Neuron (in vitro differentiated cells): Measurements from ENCODE around the gene GRAMD1B.

ENCODE experiments used
- H2AFZ ChIP-seq: one replicate; pipeline ENCODE4 v1.6.1; 2013; ENCODE audit warnings: low read depth, mild to moderate bottlenecking, inconsistent platforms, low read length, moderate library complexity
- H3K27me3 ChIP-seq: one replicate; pipeline ENCODE4 v1.6.1; 2013; ENCODE audit warnings: low read length; ENCODE audit not compliant: insufficient read depth
- H3K36me3 ChIP-seq: one replicate; pipeline ENCODE4 v1.6.1; 2013; ENCODE audit warnings: low read length; ENCODE audit not compliant: insufficient read depth
- H3K4me1 ChIP-seq: one replicate; pipeline ENCODE4 v1.6.1; 2013; ENCODE audit warnings: low read length; ENCODE audit not compliant: insufficient read depth
- H3K4me3 ChIP-seq: 2 replicates; pipeline ENCODE4 v1.5.1; 2013; ENCODE audit warnings: mild to moderate bottlenecking, low read length, moderate library complexity
- H3K9me3 ChIP-seq: one replicate; pipeline ENCODE4 v1.6.1; 2013; ENCODE audit warnings: low read length

GRAMD1B gene

GRCh38 chr11:123478352-123478987 is 48.4 kb downstream of the GRAMD1B start:
- peaks cover 2% of the 10 kb centered on the region for H3K27me3 ChIP-seq
- no peaks in the 10 kb centered on the region for H3K9me3 ChIP-seq
- H3K4me1 ChIP-seq: no peaks in the 10 kb centered on the region
- H3K4me3 ChIP-seq: no peak overlapping the region
- H3K36me3 ChIP-seq: no peaks in the 10 kb centered on the region
- no peak overlapping the region for H2AFZ ChIP-seq

GRCh38 chr11:123479048-123479837 is 49.2 kb downstream of the GRAMD1B start:
- Histone ChIP-seq H3K36me3 (no peaks in the 10 kb centered on the region), H3K4me1 (no peaks in the 10 kb centered on the region)

GRCh38 chr11:123480290-123480815 is 50.3 kb downstream of the GRAMD1B start:
- H3K36me3 ChIP-seq: no peaks in the 10 kb centered on the region

More at GRCh38 chr11:123479048-123479837, 49.2 kb downstream of the GRAMD1B start:
- no peak overlapping the region for H3K4me3 ChIP-seq
- no peaks in the 10 kb centered on the region for H3K9me3 ChIP-seq
- no peak overlapping the region for H2AFZ ChIP-seq
- peaks cover 2% of the 10 kb centered on the region for H3K27me3 ChIP-seq

GRCh38 chr11:123480882-123481281 is 50.8 kb downstream of the GRAMD1B start:
- no peaks in the 10 kb centered on the region for H3K4me1 ChIP-seq
- H2AFZ ChIP-seq: no peak overlapping the region
- no peaks in the 10 kb centered on the region for H3K9me3 ChIP-seq
- no peaks in the 10 kb centered on the region for H3K27me3 ChIP-seq
- H3K4me3 ChIP-seq: no peak overlapping the region
- H3K36me3 ChIP-seq: no peaks in the 10 kb centered on the region

More at GRCh38 chr11:123480290-123480815, 50.3 kb downstream of the GRAMD1B start:
- H3K9me3 ChIP-seq: no peaks in the 10 kb centered on the region
- H3K27me3 ChIP-seq: no peaks in the 10 kb centered on the region
- H3K4me1 ChIP-seq: no peaks in the 10 kb centered on the region
- H3K4me3 ChIP-seq: no peak overlapping the region
- no peak overlapping the region for H2AFZ ChIP-seq

- no peak overlapping the region for H3K4me3 ChIP-seq
- H3K9me3 ChIP-seq: no peaks in the 10 kb centered on the region
- no peaks in the 10 kb centered on the region for H3K36me3 ChIP-seq
- no peaks in the 10 kb centered on the region for H3K4me1 ChIP-seq
- H2AFZ ChIP-seq: no peak overlapping the region
- no peaks in the 10 kb centered on the region for H3K27me3 ChIP-seq
Observed at GRCh38 chr11:123481640-123482039, 51.6 kb downstream of the GRAMD1B start.

- Histone ChIP-seq H3K9me3 (no peaks in the 10 kb centered on the region), H2AFZ (no peak overlapping the region), H3K36me3 (no peaks in the 10 kb centered on the region), H3K4me1 (no peaks in the 10 kb centered on the region), H3K4me3 (no peak overlapping the region), H3K27me3 (no peaks in the 10 kb centered on the region)
Observed at GRCh38 chr11:123482218-123482617, 52.1 kb downstream of the GRAMD1B start.

- no peaks in the 10 kb centered on the region for H3K36me3 ChIP-seq
- H3K4me1 ChIP-seq: no peaks in the 10 kb centered on the region
- H2AFZ ChIP-seq: no peak overlapping the region
- no peaks in the 10 kb centered on the region for H3K9me3 ChIP-seq
- no peaks in the 10 kb centered on the region for H3K27me3 ChIP-seq
- H3K4me3 ChIP-seq: no peak overlapping the region
Observed at GRCh38 chr11:123483058-123483457, 53.0 kb downstream of the GRAMD1B start.

GRCh38 chr11:123483466-123483865 is 53.4 kb downstream of the GRAMD1B start:
- H2AFZ ChIP-seq: no peak overlapping the region
- no peaks in the 10 kb centered on the region for H3K27me3 ChIP-seq
- no peak overlapping the region for H3K4me3 ChIP-seq
- H3K9me3 ChIP-seq: no peaks in the 10 kb centered on the region
- H3K36me3 ChIP-seq: no peaks in the 10 kb centered on the region
- no peaks in the 10 kb centered on the region for H3K4me1 ChIP-seq

- H3K4me3 ChIP-seq: no peak overlapping the region
- no peaks in the 10 kb centered on the region for H3K4me1 ChIP-seq
- H3K27me3 ChIP-seq: no peaks in the 10 kb centered on the region
- H2AFZ ChIP-seq: no peak overlapping the region
- no peaks in the 10 kb centered on the region for H3K9me3 ChIP-seq
- no peaks in the 10 kb centered on the region for H3K36me3 ChIP-seq
Observed at GRCh38 chr11:123484448-123484847, 54.4 kb downstream of the GRAMD1B start.

GRCh38 chr11:123487157-123487744 is 57.2 kb downstream of the GRAMD1B start:
- H3K27me3 ChIP-seq: no peaks in the 10 kb centered on the region
- no peaks in the 10 kb centered on the region for H3K36me3 ChIP-seq
- no peaks in the 10 kb centered on the region for H3K9me3 ChIP-seq
- no peak overlapping the region for H3K4me3 ChIP-seq
- no peak overlapping the region for H2AFZ ChIP-seq
- H3K4me1 ChIP-seq: no peaks in the 10 kb centered on the region

- H3K4me3 ChIP-seq: no peak overlapping the region
- H3K27me3 ChIP-seq: no peaks in the 10 kb centered on the region
- no peaks in the 10 kb centered on the region for H3K9me3 ChIP-seq
- H2AFZ ChIP-seq: no peak overlapping the region
- H3K4me1 ChIP-seq: no peaks in the 10 kb centered on the region
- no peaks in the 10 kb centered on the region for H3K36me3 ChIP-seq
Observed at GRCh38 chr11:123490527-123490926, 60.5 kb downstream of the GRAMD1B start.

GRCh38 chr11:123491241-123491640 is 61.2 kb downstream of the GRAMD1B start:
- Histone ChIP-seq H3K4me1 (no peaks in the 10 kb centered on the region), H3K4me3 (no peak overlapping the region), H3K36me3 (no peaks in the 10 kb centered on the region), H3K9me3 (no peaks in the 10 kb centered on the region), H3K27me3 (no peaks in the 10 kb centered on the region), H2AFZ (no peak overlapping the region)

- Histone ChIP-seq H3K36me3 (no peaks in the 10 kb centered on the region), H3K9me3 (no peaks in the 10 kb centered on the region), H3K27me3 (no peaks in the 10 kb centered on the region), H3K4me3 (no peak overlapping the region), H2AFZ (no peak overlapping the region), H3K4me1 (no peaks in the 10 kb centered on the region)
Observed at GRCh38 chr11:123493349-123494063, 63.4 kb downstream of the GRAMD1B start.
